SJCRH30 (cell line): Measurements from ENCODE around the gene STRA6. TPM values are rescaled to one million over a fixed set of nuclear protein-coding genes. Genes with fewer than 3 reads are reported as not detected.

Experiments used
- DNase-seq, 2 experiments: peaks; one replicate each; pipeline ENCODE4 v3.0.0-alpha.2; 2015 to 2020
- H3K27ac ChIP-seq: fragments of 250-450 bp; sonication (Bioruptor Pico); 2 replicates; pipeline ENCODE4 v1.5.1; 2020; ENCODE audit warnings: mild to moderate bottlenecking, moderate library complexity
- H3K27me3 ChIP-seq: fragments of 250-450 bp; sonication (Bioruptor Pico); 2 replicates; pipeline ENCODE4 v1.5.1; 2020; ENCODE audit warnings: mild to moderate bottlenecking, moderate library complexity
- H3K36me3 ChIP-seq: fragments of 250-450 bp; sonication (Bioruptor Pico); 2 replicates; pipeline ENCODE4 v1.5.1; 2020; ENCODE audit warnings: mild to moderate bottlenecking, moderate library complexity
- H3K4me1 ChIP-seq: fragments of 250-450 bp; sonication (Bioruptor Pico); 2 replicates; pipeline ENCODE4 v1.5.1; 2020; ENCODE audit warnings: mild to moderate bottlenecking, moderate library complexity
- H3K4me3 ChIP-seq: fragments of 250-450 bp; sonication (Bioruptor Pico); 2 replicates; pipeline ENCODE4 v1.5.1; 2020; ENCODE audit warnings: mild to moderate bottlenecking, moderate library complexity
- H3K9me3 ChIP-seq: fragments of 250-450 bp; sonication (Bioruptor Pico); replicated peaks from 2 replicates; pipeline ENCODE4 v1.5.1; 2020; ENCODE audit warnings: mild to moderate bottlenecking, moderate library complexity
- total RNA-seq: library from RNA; depleted of rRNA; stranded (reverse); fragments of >200 nt; shearing (Covaris generic); gene quantifications from 2 replicates; pipeline ENCODE4 v1.2.3, GENCODE V29; 2014

STRA6 gene
- total RNA-seq, 1 experiment from 2014 or later: 94.4 TPM

DNA sequence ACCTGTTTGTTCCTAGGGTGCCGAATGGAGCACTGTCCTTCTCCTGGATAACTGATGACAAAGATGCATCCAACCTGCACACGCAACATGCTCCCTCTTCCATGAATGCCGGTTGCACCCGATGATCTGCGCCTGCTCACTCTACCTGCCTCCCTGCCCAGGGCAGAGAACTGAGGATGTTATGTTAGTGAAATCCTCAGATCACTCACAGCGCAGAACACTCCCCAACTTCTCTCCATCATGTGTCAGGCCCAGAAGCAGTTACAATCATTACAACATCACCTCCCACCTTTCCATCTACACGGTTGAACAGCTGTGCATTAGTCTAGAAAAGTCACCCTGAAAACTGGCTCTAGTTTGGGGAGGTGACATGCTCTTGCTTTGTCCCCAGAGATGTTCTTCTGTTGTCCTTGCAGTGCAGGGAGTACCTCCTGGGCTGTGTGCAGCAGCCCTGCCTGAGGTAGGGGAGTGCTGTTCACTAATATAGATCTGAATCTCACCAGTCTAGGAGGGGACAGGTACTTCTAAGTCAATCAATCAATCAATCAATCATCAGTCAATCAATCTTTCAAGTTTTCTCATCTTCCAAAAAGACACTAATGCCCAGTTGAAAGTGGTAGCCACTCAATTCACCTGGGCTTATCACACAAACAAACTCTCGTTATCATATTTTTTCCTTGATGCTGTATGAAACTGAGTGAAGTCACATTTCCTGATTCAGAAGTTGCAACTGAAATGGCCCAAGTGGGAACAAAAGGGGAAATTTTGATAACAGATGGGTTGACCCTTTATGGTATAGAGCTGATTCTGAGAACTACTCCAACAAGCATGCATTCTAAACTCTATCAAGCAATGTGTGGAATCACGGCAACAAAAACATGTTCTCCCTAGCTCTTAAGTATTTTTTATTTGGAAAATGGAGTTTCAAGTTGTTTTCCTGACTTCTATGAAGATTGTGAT lies 44.4 kb downstream of the STRA6 start:
- Histone ChIP-seq H3K4me1 (peaks cover 30% of the 10 kb centered on the region), H3K27me3 (no peaks in the 10 kb centered on the region), H3K27ac (no peak overlapping the region), H3K36me3 (no peaks in the 10 kb centered on the region), H3K9me3 (no peaks in the 10 kb centered on the region), H3K4me3 (no peak overlapping the region)
- DNase-seq: no peak

- H3K27me3 ChIP-seq: no peaks in the 10 kb centered on the region
Observed at GRCh38 chr15:74156678-74157411, 45.7 kb downstream of the STRA6 start.

DNA sequence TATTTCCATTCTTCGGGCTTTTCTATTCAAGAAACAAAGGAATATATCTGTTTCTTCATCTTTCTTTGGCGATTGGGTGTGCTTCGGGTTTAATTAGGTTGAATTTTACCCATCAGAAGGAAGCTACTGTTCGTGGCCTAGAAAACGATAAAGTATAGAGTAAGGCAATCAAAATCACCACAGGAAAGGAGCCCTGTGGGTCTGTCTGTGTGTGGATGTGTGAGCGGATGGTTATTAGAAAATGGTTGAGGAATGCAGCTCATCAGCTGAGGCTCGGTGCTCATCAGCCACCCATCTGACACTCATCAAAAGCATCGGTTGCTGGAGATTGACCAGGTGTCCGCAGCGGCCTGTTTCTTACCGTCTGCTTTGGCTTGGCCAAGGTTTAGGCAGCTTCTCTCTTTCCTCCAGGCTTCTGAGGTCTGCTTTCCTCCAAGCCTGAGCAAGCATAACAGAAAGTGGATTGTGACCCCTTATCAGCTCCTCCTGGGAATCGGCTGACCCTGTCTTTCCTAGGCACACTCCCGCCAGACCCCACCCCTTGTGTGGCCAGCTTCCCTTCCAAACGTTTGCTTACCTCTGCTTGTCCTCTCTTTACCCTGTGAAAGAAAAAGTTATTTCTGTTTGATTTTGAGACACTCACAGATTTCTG lies 46.7 kb downstream of the STRA6 start:
- Histone ChIP-seq H3K27me3 (no peaks in the 10 kb centered on the region), H3K27ac (no peak overlapping the region), H3K4me3 (no peak overlapping the region), H3K9me3 (no peaks in the 10 kb centered on the region), H3K36me3 (no peaks in the 10 kb centered on the region), H3K4me1 (peaks cover 17% of the 10 kb centered on the region)
- no peak for DNase-seq

More at GRCh38 chr15:74156678-74157411, 45.7 kb downstream of the STRA6 start:
- Histone ChIP-seq H3K36me3 (no peaks in the 10 kb centered on the region), H3K4me3 (no peak overlapping the region), H3K4me1 (peaks cover 23% of the 10 kb centered on the region), H3K9me3 (no peaks in the 10 kb centered on the region), H3K27ac (no peak overlapping the region; the same call in 1 of the 2 replicates)
- DNase-seq: peak; percentile 78 to 86

GRCh38 chr15:74147051-74147450 lies 55.5 kb downstream of the STRA6 start:
- Histone ChIP-seq H3K4me1 (peaks cover 3% of the 10 kb centered on the region; the same call in 1 of the 2 replicates), H3K4me3 (no peak overlapping the region), H3K27me3 (no peaks in the 10 kb centered on the region), H3K9me3 (0 out of 2 replicates have a peak, but pooled peaks cover 3% of the 10 kb centered on the region), H3K36me3 (no peaks in the 10 kb centered on the region), H3K27ac (no peak overlapping the region)
- no peak for DNase-seq

GRCh38 chr15:74146277-74146800 lies 56.2 kb downstream of the STRA6 start:
- Histone ChIP-seq H3K27ac (no peak overlapping the region), H3K9me3 (0 out of 2 replicates have a peak, but pooled peaks cover 3% of the 10 kb centered on the region), H3K27me3 (no peaks in the 10 kb centered on the region), H3K36me3 (no peaks in the 10 kb centered on the region), H3K4me3 (no peak overlapping the region), H3K4me1 (peaks cover 9% of the 10 kb centered on the region)
- DNase-seq: no peak

- Histone ChIP-seq H3K27me3 (no peaks in the 10 kb centered on the region), H3K36me3 (no peaks in the 10 kb centered on the region), H3K9me3 (0 out of 2 replicates have a peak, but pooled peaks cover 3% of the 10 kb centered on the region), H3K27ac (no peak overlapping the region), H3K4me3 (no peak overlapping the region), H3K4me1 (peaks cover 16% of the 10 kb centered on the region)
- peak in 1 of 2 experiments; percentile 21 for DNase-seq
Observed at GRCh38 chr15:74144153-74144775, 58.3 kb downstream of the STRA6 start.

GRCh38 chr15:74141591-74141990 lies 61.0 kb downstream of the STRA6 start:
- no peaks in the 10 kb centered on the region for H3K36me3 ChIP-seq
- peaks cover 24% of the 10 kb centered on the region for H3K4me1 ChIP-seq
- peak in 1 of 2 experiments; percentile 51 for DNase-seq
- no peaks in the 10 kb centered on the region for H3K27me3 ChIP-seq
- no peak overlapping the region for H3K27ac ChIP-seq
- H3K4me3 ChIP-seq: no peak overlapping the region
- no peaks in the 10 kb centered on the region for H3K9me3 ChIP-seq

DNA sequence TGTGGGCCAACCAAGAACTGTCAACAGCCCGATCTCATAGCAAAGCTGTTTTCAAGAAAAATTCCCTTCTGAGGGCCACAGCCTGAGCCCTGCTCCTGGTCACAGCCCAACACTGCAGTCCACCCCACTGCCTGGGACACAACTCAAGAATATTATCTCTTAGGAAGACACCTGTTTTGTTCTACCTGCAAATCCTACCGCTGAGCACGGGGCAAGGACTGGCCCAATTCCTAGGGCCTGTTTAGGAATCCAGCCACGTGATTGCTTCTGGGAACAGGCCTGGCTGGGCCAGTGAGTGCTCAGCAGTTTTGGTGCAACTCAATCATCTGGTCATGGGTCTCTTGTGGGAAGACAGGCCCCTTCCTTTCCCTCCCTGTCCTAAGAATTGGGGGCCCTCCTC lies 63.9 kb downstream of the STRA6 start:
- Histone ChIP-seq H3K27ac (no peak overlapping the region), H3K36me3 (no peaks in the 10 kb centered on the region), H3K4me3 (no peak overlapping the region), H3K9me3 (no peaks in the 10 kb centered on the region), H3K27me3 (no peaks in the 10 kb centered on the region), H3K4me1 (peaks cover 24% of the 10 kb centered on the region)
- no peak for DNase-seq

DNA sequence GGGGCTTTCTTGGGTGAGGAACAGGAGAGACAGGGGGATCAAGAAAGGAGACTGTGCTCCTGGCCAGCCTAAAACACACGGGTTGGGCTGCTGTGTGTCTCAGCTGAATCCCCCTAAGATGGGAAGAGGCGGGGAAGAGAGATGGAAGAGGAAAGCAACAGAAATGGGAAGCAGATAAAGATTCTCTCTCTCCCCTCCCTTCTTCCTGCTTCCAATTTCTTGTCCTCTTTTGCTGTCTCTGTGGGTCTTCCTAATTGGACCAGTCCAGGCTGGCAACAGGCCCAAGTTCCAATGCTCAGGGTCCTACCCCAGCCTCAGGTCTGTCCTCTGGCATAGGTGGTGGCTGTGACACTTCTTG lies 65.1 kb downstream of the STRA6 start:
- DNase-seq: no peak
- Histone ChIP-seq H3K9me3 (no peaks in the 10 kb centered on the region), H3K4me3 (no peak overlapping the region), H3K36me3 (no peaks in the 10 kb centered on the region), H3K27me3 (no peaks in the 10 kb centered on the region), H3K4me1 (peaks cover 24% of the 10 kb centered on the region), H3K27ac (no peak overlapping the region)

DNA sequence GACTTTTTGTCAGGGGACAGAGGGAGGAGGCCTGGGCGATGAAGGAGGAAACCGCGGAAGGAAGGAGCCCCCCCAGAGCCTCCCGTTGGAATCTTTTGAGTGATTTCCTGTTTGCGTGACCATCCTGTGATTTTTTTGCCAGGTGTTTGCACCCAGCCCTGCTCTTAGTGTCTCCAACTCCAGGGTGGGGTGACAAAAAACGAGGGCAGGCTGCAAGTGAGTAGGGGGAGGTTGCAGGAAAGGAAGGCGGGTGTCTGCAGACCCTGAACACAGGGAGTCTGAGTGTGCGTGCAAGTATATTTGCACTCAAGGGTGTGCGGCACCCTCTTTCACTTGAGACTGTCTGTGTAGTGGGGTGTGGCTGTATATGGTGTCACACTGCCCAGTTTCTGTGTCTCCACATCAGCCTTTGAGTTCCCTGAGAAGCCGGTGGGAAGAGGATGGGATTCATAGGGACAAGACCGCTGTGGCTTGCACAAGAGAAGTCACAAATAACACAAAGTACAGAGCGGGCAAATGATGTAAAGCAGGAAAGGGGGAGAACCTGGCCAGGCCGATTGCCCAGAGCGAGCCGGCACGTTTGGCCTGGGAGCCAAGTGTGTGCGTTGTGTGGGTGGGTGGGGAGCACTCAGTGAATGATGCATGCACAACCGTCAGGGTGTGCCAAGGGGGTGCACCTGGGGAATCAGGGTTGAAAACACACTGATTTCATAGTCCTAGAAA lies 65.6 kb downstream of the STRA6 start:
- H3K36me3 ChIP-seq: no peaks in the 10 kb centered on the region
- H3K9me3 ChIP-seq: no peaks in the 10 kb centered on the region
- peak overlapping the region; percentile 61 for H3K4me3 ChIP-seq
- DNase-seq: peak in 1 of 2 experiments; percentile 35
- H3K27ac ChIP-seq: peak overlapping the region; percentile 55
- peaks cover 21% of the 10 kb centered on the region for H3K4me1 ChIP-seq
- no peaks in the 10 kb centered on the region for H3K27me3 ChIP-seq

- H3K4me3 ChIP-seq: peak overlapping the region; percentile 61
- H3K9me3 ChIP-seq: no peaks in the 10 kb centered on the region
- H3K27me3 ChIP-seq: no peaks in the 10 kb centered on the region
- peak overlapping the region; percentile 55 for H3K27ac ChIP-seq
- H3K36me3 ChIP-seq: no peaks in the 10 kb centered on the region
- no peak for DNase-seq
- H3K4me1 ChIP-seq: peaks cover 17% of the 10 kb centered on the region
Observed at GRCh38 chr15:74136540-74136813, 66.1 kb downstream of the STRA6 start.

DNA sequence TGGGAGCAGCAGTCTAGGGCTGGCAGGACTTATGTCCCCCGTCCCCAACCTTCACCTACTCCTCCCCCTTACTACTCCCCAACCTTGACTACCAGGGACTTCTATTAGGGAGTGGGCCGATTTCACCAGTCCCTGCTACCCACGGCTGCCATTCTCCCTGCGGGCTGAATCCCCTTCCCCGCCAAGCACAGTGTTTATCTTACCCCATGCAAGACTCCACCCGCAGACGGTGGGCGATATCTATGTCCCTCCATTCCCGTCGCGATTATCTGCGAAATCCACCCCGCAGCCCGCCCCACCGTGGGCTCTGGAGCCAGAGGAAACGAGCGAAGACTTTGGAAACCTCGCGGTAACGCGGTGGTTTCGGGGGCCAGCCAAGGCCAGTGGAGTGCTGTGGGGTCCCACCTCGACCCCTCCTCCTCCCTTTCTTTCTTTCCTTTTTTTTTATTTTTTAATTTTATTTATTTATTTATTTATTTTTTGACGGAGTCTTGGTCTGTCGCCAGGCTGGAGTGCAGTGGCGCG lies 67.5 kb downstream of the STRA6 start:
- no peaks in the 10 kb centered on the region for H3K36me3 ChIP-seq
- no peaks in the 10 kb centered on the region for H3K27me3 ChIP-seq
- peak overlapping the region; percentile 61 for H3K4me3 ChIP-seq
- H3K9me3 ChIP-seq: no peaks in the 10 kb centered on the region
- H3K4me1 ChIP-seq: peaks cover 9% of the 10 kb centered on the region
- DNase-seq: no peak
- peak overlapping the region; percentile 89 for H3K27ac ChIP-seq

DNA sequence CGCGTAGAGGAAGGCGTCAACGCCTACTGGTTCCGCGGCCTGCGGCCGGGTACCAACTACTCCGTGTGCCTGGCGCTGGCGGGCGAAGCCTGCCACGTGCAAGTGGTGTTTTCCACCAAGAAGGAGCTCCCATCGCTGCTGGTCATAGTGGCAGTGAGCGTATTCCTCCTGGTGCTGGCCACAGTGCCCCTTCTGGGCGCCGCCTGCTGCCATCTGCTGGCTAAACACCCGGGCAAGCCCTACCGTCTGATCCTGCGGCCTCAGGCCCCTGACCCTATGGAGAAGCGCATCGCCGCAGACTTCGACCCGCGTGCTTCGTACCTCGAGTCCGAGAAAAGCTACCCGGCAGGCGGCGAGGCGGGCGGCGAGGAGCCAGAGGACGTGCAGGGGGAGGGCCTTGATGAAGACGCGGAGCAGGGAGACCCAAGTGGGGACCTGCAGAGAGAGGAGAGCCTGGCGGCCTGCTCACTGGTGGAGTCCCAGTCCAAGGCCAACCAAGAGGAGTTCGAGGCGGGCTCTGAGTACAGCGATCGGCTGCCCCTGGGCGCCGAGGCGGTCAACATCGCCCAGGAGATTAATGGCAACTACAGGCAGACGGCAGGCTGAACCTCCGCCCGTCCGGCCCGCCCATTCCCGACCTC lies 68.1 kb downstream of the STRA6 start:
- no peak overlapping the region for H3K27ac ChIP-seq
- no peaks in the 10 kb centered on the region for H3K36me3 ChIP-seq
- no peaks in the 10 kb centered on the region for H3K27me3 ChIP-seq
- no peak overlapping the region for H3K4me3 ChIP-seq
- no peak for DNase-seq
- peaks cover 9% of the 10 kb centered on the region for H3K4me1 ChIP-seq
- H3K9me3 ChIP-seq: no peaks in the 10 kb centered on the region
